ENCODE results near the gene GNPTAB.

DNA sequence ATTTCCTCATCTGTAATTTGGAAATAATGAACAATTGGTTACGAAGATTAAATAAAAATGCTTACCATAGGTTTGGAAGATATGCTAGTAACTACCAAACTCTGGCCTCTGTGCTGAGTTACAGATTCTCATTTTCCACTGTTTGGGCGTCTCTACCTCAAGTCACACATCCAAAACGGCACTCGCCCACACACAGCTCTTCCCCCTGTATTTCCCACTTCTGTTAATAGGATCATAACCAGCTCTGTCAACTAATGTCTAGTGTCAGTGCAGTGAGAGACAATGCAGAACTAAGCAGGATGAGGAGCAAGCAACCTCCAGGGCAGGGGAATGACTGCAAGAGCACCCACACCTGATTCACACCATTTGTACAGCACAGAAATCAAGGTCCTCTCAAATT, 80.6 kb downstream of the GNPTAB start:
- TF ChIP-seq TARDBP (IDR thresholded peaks at IDR 0.05), result no peak
- TF ChIP-seq SUZ12 (IDR thresholded peaks at IDR 0.05), result no peak
- TF ChIP-seq FOXK2 (IDR thresholded peaks at IDR 0.05), result no peak
- TF ChIP-seq HDGF (IDR thresholded peaks at IDR 0.05; ENCODE audit: borderline replicate concordance), result no peak
- no peak for TF ChIP-seq CTBP1 (IDR thresholded peaks at IDR 0.05; ENCODE audit: borderline replicate concordance)
- no peak for TF ChIP-seq SP1 (IDR thresholded peaks at IDR 0.05)
- TF ChIP-seq NFRKB (IDR thresholded peaks at IDR 0.05), result no peak
- TF ChIP-seq LEF1 (IDR thresholded peaks at IDR 0.05; ENCODE audit: borderline replicate concordance), result no peak
